Upper lobe of right lung (tissue), 1 donor: ENCODE measurements around the gene C4orf51. TPM values are rescaled to one million over a fixed set of nuclear protein-coding genes. Genes with fewer than 3 reads are reported as not detected.

Experiments
- ATAC-seq: fragments of 200-7000 bp; cut with Tn5 transposase; one replicate; pipeline ENCODE4 v1.9.1; 2020; ENCODE audit warnings: mild to moderate bottlenecking, moderate library complexity
- DNase-seq: peaks from one replicate; pipeline ENCODE4 v3.0.0-alpha.2; 2020
- H3K27ac ChIP-seq: fragments of 200-600 bp; one replicate; pipeline ENCODE4 v1.8.0; 2022
- H3K27me3 ChIP-seq: fragments of 200-600 bp; one replicate; pipeline ENCODE4 v1.8.0; 2022; ENCODE audit warnings: mild to moderate bottlenecking
- H3K36me3 ChIP-seq: fragments of 200-600 bp; one replicate; pipeline ENCODE4 v1.8.0; 2022
- H3K4me1 ChIP-seq: fragments of 200-600 bp; one replicate; pipeline ENCODE4 v1.8.0; 2022
- H3K4me3 ChIP-seq: fragments of 200-600 bp; one replicate; pipeline ENCODE4 v1.8.0; 2022; ENCODE audit warnings: mild to moderate bottlenecking
- H3K9me3 ChIP-seq: fragments of 200-600 bp; one replicate; pipeline ENCODE4 v1.8.0; 2022
- CTCF ChIP-seq: fragments of 200-600 bp; IDR thresholded peaks from one replicate; pipeline ENCODE4 v1.8.0; 2022; ENCODE audit warnings: antibody characterized with exemption
- intact Hi-C: fragments of 100-400 bp; cut with DNase I; formaldehyde crosslinking; loops from one replicate; pipeline ENCODE4 v1.11.0; 2022
- total RNA-seq: library from RNA; stranded (reverse); fragmentation: NEBNext Ultra II Directional; extraction: Animal tissue kit (Norgen Biotek cat#: 25700); gene quantifications from one replicate; pipeline ENCODE4 v1.2.1, GENCODE V29; 2021
- donor health status: DM: no; HTN: yes; CAD: no; lungs with severe emphysema.

The C4orf51 gene
- total RNA-seq, 1 donor from 2014 or later: not detected

- DNase-seq: no peak
- intact Hi-C loops: no loop called here
Measured at GRCh38 chr4:145723336-145723735, 43.4 kb downstream of the C4orf51 start.

GRCh38 chr4:145730026-145730425, 50.1 kb downstream of the C4orf51 start:
- intact Hi-C loops: no loop called here
- H3K4me3 ChIP-seq: no peak overlapping the region
- H3K27me3 ChIP-seq: no peaks in the 10 kb centered on the region
- ATAC-seq: no peak
- peaks cover 34% of the 10 kb centered on the region for H3K4me1 ChIP-seq
- DNase-seq: no peak
- H3K9me3 ChIP-seq: no peaks in the 10 kb centered on the region
- H3K27ac ChIP-seq: no peak overlapping the region
- no peak for TF ChIP-seq CTCF
- H3K36me3 ChIP-seq: no peaks in the 10 kb centered on the region

More at GRCh38 chr4:145723336-145723735, 43.4 kb downstream of the C4orf51 start:
- Histone ChIP-seq H3K4me3 (no peak overlapping the region), H3K4me1 (no peaks in the 10 kb centered on the region), H3K36me3 (no peaks in the 10 kb centered on the region), H3K27ac (no peak overlapping the region), H3K27me3 (no peaks in the 10 kb centered on the region), H3K9me3 (no peaks in the 10 kb centered on the region)
- TF ChIP-seq CTCF: no peak
- no peak for ATAC-seq

GRCh38 chr4:145731028-145731427, 51.1 kb downstream of the C4orf51 start:
- ATAC-seq: no peak

GRCh38 chr4:145732001-145732815, 52.3 kb downstream of the C4orf51 start:
- no peak for DNase-seq
- no peak for TF ChIP-seq CTCF
- intact Hi-C loops: no loop called here

More at GRCh38 chr4:145731028-145731427, 51.1 kb downstream of the C4orf51 start:
- intact Hi-C loops: no loop called here
- Histone ChIP-seq H3K4me3 (no peak overlapping the region), H3K36me3 (no peaks in the 10 kb centered on the region), H3K27me3 (no peaks in the 10 kb centered on the region), H3K27ac (no peak overlapping the region), H3K4me1 (peaks cover 44% of the 10 kb centered on the region), H3K9me3 (no peaks in the 10 kb centered on the region)
- DNase-seq: no peak
- TF ChIP-seq CTCF: no peak

GRCh38 chr4:145732895-145733880, 53.2 kb downstream of the C4orf51 start:
- Histone ChIP-seq H3K4me3 (peak overlapping the region; percentile 60), H3K36me3 (no peaks in the 10 kb centered on the region), H3K4me1 (peaks cover 53% of the 10 kb centered on the region), H3K9me3 (no peaks in the 10 kb centered on the region), H3K27ac (peak overlapping the region; percentile 92), H3K27me3 (no peaks in the 10 kb centered on the region)
- TF ChIP-seq CTCF: no peak
- ATAC-seq: peak; percentile 94
- intact Hi-C loops: no loop called here
- peak; percentile 97 for DNase-seq

More at GRCh38 chr4:145732001-145732815, 52.3 kb downstream of the C4orf51 start:
- Histone ChIP-seq H3K27me3 (no peaks in the 10 kb centered on the region), H3K4me1 (peaks cover 53% of the 10 kb centered on the region), H3K4me3 (peak overlapping the region; percentile 60), H3K36me3 (no peaks in the 10 kb centered on the region), H3K9me3 (no peaks in the 10 kb centered on the region), H3K27ac (peak overlapping the region; percentile 92)
- no peak for ATAC-seq
